GM12878 (cell line): ENCODE measurements around the gene SRL. TPM values are rescaled to one million over a fixed set of nuclear protein-coding genes. Genes with fewer than 3 reads are reported as not detected.

Experiments used
- ATAC-seq: fragments of 200-7000 bp; cut with Tn5 transposase; 3 replicates; pipeline ENCODE4 v1.9.1; 2020; ENCODE audit warnings: mild to moderate bottlenecking, moderate library complexity
- BruUV-seq: library from RNA; stranded (reverse); fragments of 400-500 nt; replicated peaks from 2 replicates; lab custom pipeline; 2021; lab: Mats Ljungman, UMichigan
- CTCF ChIA-PET: fragments of 300-600 bp; sonication (Branson Sonifier 250); formaldehyde crosslinking; extraction: SDS; loops from one replicate; lab custom pipeline; 2021; ENCODE audit warnings: inconsistent platforms; lab: Yijun Ruan, JAX
- POLR2A ChIA-PET: fragments of 350-600 bp; formaldehyde crosslinking; extraction: SDS; loops from one replicate; lab custom pipeline; 2021; ENCODE audit warnings: inconsistent platforms; lab: Charles Lee
- RAD21 ChIA-PET: fragments of 300-600 bp; sonication (Branson Sonifier 250); formaldehyde crosslinking; loops from one replicate; lab custom pipeline; 2023; ENCODE audit warnings: antibody characterized with exemption; ENCODE audit not compliant: unreplicated experiment; lab: Charles Lee
- SMC1A ChIA-PET: fragments of 300-600 bp; sonication (Branson Sonifier 250); formaldehyde crosslinking; loops from one replicate; lab custom pipeline; 2023; ENCODE audit not compliant: unreplicated experiment, uncharacterized antibody; lab: Charles Lee
- DNase-seq: peaks from one replicate; pipeline ENCODE4 v3.0.0-alpha.2; 2011; ENCODE audit warnings: low read depth, low spot score
- FAIRE-seq: peaks from 3 replicates; lab custom pipeline; 2011; peaks lifted over from hg19 to GRCh38; lab: Jason Lieb, UNC
- H2AFZ ChIP-seq: 2 replicates; pipeline ENCODE4 v1.6.0; 2011; ENCODE audit warnings: low read depth, low read length, control low read depth; ENCODE audit not compliant: control insufficient read depth
- H3K27ac ChIP-seq: 2 replicates; pipeline ENCODE4 v1.5.1; 2011; ENCODE audit warnings: control low read depth; ENCODE audit not compliant: control insufficient read depth, insufficient read depth
- H3K27me3 ChIP-seq, 2 experiments: replicated peaks in 1 of 2; 2 replicates each; pipeline versions ENCODE4 v1.6.0 to v1.6.1; 2011; ENCODE audit warnings: low read length in 1 of 2; ENCODE audit not compliant: control insufficient read depth in 2 of 2, insufficient read depth in 2 of 2
- H3K36me3 ChIP-seq, 2 experiments: 2 replicates each; pipeline ENCODE4 v1.5.1; 2011; ENCODE audit warnings: low read length in 1 of 2; ENCODE audit not compliant: control insufficient read depth in 2 of 2, insufficient read depth in 2 of 2
- H3K4me1 ChIP-seq: 2 replicates; pipeline ENCODE4 v1.6.1; 2011; ENCODE audit warnings: mild to moderate bottlenecking, low read length, moderate library complexity, mixed read lengths; ENCODE audit not compliant: control insufficient read depth, insufficient read depth
- H3K4me2 ChIP-seq: 2 replicates; pipeline ENCODE4 v1.6.0; 2011; ENCODE audit warnings: control low read depth; ENCODE audit not compliant: control insufficient read depth, insufficient read depth
- H3K4me3 ChIP-seq: fragments of 200-600 bp; sonication (generic); 2 replicates; pipeline ENCODE4 v1.5.1; 2016
- H3K79me2 ChIP-seq: 2 replicates; pipeline ENCODE4 v1.6.0; 2011; ENCODE audit warnings: low read length; ENCODE audit not compliant: control insufficient read depth, insufficient read depth
- H3K9ac ChIP-seq: 2 replicates; pipeline ENCODE4 v1.8.0; 2011; ENCODE audit warnings: low read length, control low read depth, mixed read lengths; ENCODE audit not compliant: control insufficient read depth, insufficient read depth
- H3K9me3 ChIP-seq: replicated peaks from 3 replicates; pipeline ENCODE4 v1.5.1; 2011; ENCODE audit warnings: mild to moderate bottlenecking, low read length; ENCODE audit not compliant: control insufficient read depth, insufficient read depth
- H4K20me1 ChIP-seq: 2 replicates; pipeline ENCODE4 v1.6.0; 2011; ENCODE audit not compliant: control insufficient read depth, insufficient read depth
- CEBPB ChIP-seq, 2 experiments: fragments of 150-350 bp in 1 of 2; IDR thresholded peaks; 2 replicates each; pipeline ENCODE4 v1.6.1; 2012 to 2014; ENCODE audit warnings: low read depth in 2 of 2, low read length in 2 of 2, borderline replicate concordance in 1 of 2, inconsistent platforms in 1 of 2
- CREB1 ChIP-seq: IDR thresholded peaks from 2 replicates; pipeline ENCODE4 v1.6.1; 2012; ENCODE audit warnings: low read depth, mild to moderate bottlenecking, inconsistent platforms
- ESRRA ChIP-seq: IDR thresholded peaks from 2 replicates; pipeline ENCODE4 v1.6.1; 2012; ENCODE audit warnings: mild to moderate bottlenecking, low read length, improper control_type of control experiment
- ETV6 ChIP-seq, 2 experiments: fragments of 450-650 bp in 1 of 2; IDR thresholded peaks in 1 of 2; conservative IDR thresholded peaks in 1 of 2; 2 replicates each; pipeline ENCODE4 v1.6.1; 2014; ENCODE audit warnings: antibody characterized with exemption in 1 of 2, borderline replicate concordance in 1 of 2, low read depth in 1 of 2, mild to moderate bottlenecking in 1 of 2, moderate library complexity in 1 of 2
- IKZF2 ChIP-seq, 2 experiments: fragments of 450-650 bp; IDR thresholded peaks; 2 replicates each; pipeline ENCODE4 v1.6.1; 2017; ENCODE audit warnings: mild to moderate bottlenecking in 2 of 2, moderate library complexity in 2 of 2
- IRF5 ChIP-seq: fragments of 450-650 bp; IDR thresholded peaks from 2 replicates; pipeline ENCODE4 v1.6.1; 2017; ENCODE audit warnings: borderline replicate concordance
- MTA2 ChIP-seq: fragments of 450-650 bp; IDR thresholded peaks from 2 replicates; pipeline ENCODE4 v1.6.1; 2016; ENCODE audit warnings: low read depth, mild to moderate bottlenecking, moderate library complexity
- NFYB ChIP-seq: IDR thresholded peaks from 2 replicates; pipeline ENCODE4 v1.6.1; 2011; ENCODE audit warnings: low read depth, mild to moderate bottlenecking, low read length, improper control_type of control experiment, moderate library complexity; ENCODE audit not compliant: insufficient read depth
- NKRF ChIP-seq: fragments of 450-650 bp; conservative IDR thresholded peaks from 2 replicates; pipeline ENCODE4 v1.6.1; 2017; ENCODE audit warnings: mild to moderate bottlenecking, moderate library complexity
- RELA ChIP-seq: fragments of 450-650 bp; IDR thresholded peaks from 2 replicates; pipeline ENCODE4 v1.8.0; 2014; ENCODE audit warnings: borderline replicate concordance; ENCODE audit not compliant: partially characterized antibody
- RUNX3 ChIP-seq: IDR thresholded peaks from 2 replicates; pipeline ENCODE4 v1.6.1; 2012; ENCODE audit warnings: low read length, inconsistent platforms
- SPI1 ChIP-seq: IDR thresholded peaks from 2 replicates; pipeline ENCODE4 v1.6.1; 2011; ENCODE audit warnings: low read depth, mild to moderate bottlenecking, low read length, moderate library complexity, borderline replicate concordance; ENCODE audit not compliant: insufficient read depth
- YBX1 ChIP-seq: fragments of 450-650 bp; IDR thresholded peaks from 2 replicates; pipeline ENCODE4 v1.6.1; 2016; ENCODE audit warnings: antibody characterized with exemption
- YY1 ChIP-seq: IDR thresholded peaks from 2 replicates; pipeline ENCODE4 v1.6.1; 2011; ENCODE audit warnings: low read depth, mild to moderate bottlenecking, low read length
- WGBS: methylation state at CpG from one replicate; pipeline ENCODE4 v1.1.6; 2016; ENCODE audit warnings: low lambda C conversion rate; ENCODE audit not compliant: insufficient replicate concordance, insufficient coverage; ENCODE audit errors: missing lambda C conversion rate; 5-methylcytosine and 5-hydroxymethylcytosine counted together
- in situ Hi-C: fragments of 300-500 bp; cut with MboI; formaldehyde crosslinking; loops from 9 replicates; pipeline ENCODE4 v1.14.3; 2018; ENCODE audit warnings: mixed read lengths
- intact Hi-C: fragments of 100-400 bp; cut with micrococcal nuclease; formaldehyde crosslinking; loops from one replicate; pipeline ENCODE4 v1.14.2; 2022; ENCODE audit not compliant: unreplicated experiment
- polyA plus RNA-seq, 11 experiments: library from polyadenylated mRNA; depleted of rRNA in 4 of 11; unstranded in 6 of 11; stranded (reverse) in 5 of 11; fragments of >200 nt; fragmentation: Nextera tagmentation in 4 of 11; fragmentation: Illumina TruSeq in 1 of 11; extraction: Ambion mirVana in 4 of 11; extraction: Trizol in 1 of 11; gene quantifications; 1 replicate in 1 of 11; 2 replicates in 10 of 11; pipeline versions ENCODE4 v1.2.1 to v1.2.3, GENCODE V29; 2011 to 2016; ENCODE audit warnings: inconsistent platforms in 2 of 11, missing spikeins in 2 of 11, low read depth in 1 of 11
- total RNA-seq, 4 experiments: library from RNA; depleted of rRNA in 3 of 4; stranded (reverse); fragments of >200 nt in 3 of 4; fragmentation: Illumina TruSeq in 1 of 4; extraction: Trizol in 1 of 4; gene quantifications; 2 replicates each; pipeline versions ENCODE4 v1.2.1 to v1.2.3, GENCODE V29; 2013 to 2021

SRL gene
- total and polyA plus RNA-seq, 10 of the 15 experiments (the other 5 are each of a cell fraction or from before 2014, with no cell fraction given), result not detected

GRCh38 chr16:4272114-4272956 lies 30.5 kb upstream of the SRL start (continued):
- TF ChIP-seq CEBPB (IDR thresholded peaks at IDR 0.05; ENCODE audit: borderline replicate concordance in 1 of 2, low read depth in 2 of 2, low read length in 2 of 2), result no peak

GRCh38 chr16:4271176-4272113 lies 29.6 kb upstream of the SRL start:
- ATAC-seq, result peak; percentile 92
- in situ Hi-C loops, result no loop called here
- intact Hi-C loops, result loop anchor here (5.0 kb wide), 2 partner anchors 36 to 56 kb away; no protein-coding TSS in a partner anchor
- Histone ChIP-seq H3K79me2 (peaks cover 33% of the 10 kb centered on the region), H3K9me3 (no peaks in the 10 kb centered on the region), H3K9ac (peak overlapping the region; percentile 81), H3K36me3 (no peaks in the 10 kb centered on the region; a peak in 2 of 4 replicates), H3K27me3 (no peaks in the 10 kb centered on the region), H3K4me2 (peak overlapping the region; percentile 85), H2AFZ (peak overlapping the region; percentile 59), H3K27ac (peak overlapping the region; percentile 84), H3K4me1 (no peaks in the 10 kb centered on the region; the same call in 1 of the 2 replicates), H3K4me3 (peak overlapping the region; percentile 91), H4K20me1 (no peaks in the 10 kb centered on the region)
- FAIRE-seq, result peak; percentile 73
- ChIA-PET CTCF (interaction anchor here (0.9 to 1.4 kb wide), 7 partner anchors 9 to 353 kb away, joined by 4 to 12 read pairs (median 5); partner anchors contain the start of gene MGRN1), RAD21 (interaction anchor here (1.0 kb wide), 1 partner anchor 17 kb away, joined by 6 read pairs; no protein-coding TSS in a partner anchor), POLR2A (interaction anchor here (0.5 to 1.9 kb wide), 6 partner anchors 18 to 143 kb away, joined by 3 to 12 read pairs (median 4); no protein-coding TSS in a partner anchor), SMC1A (interaction anchor here (1.2 kb wide), 1 partner anchor 18 kb away, joined by 6 read pairs; no protein-coding TSS in a partner anchor)
- WGBS, result under 1% methylated on average over 70 of the region's 72 CpGs
- BruUV-seq, result TSS peak; percentile 92
- peak; percentile 52 for DNase-seq
- no peak for TF ChIP-seq YBX1
- no peak; the same call in 1 of the 2 replicates for TF ChIP-seq ESRRA
- peak; percentile 19 for TF ChIP-seq NKRF
- peak; percentile 18 for TF ChIP-seq RELA
- TF ChIP-seq NFYB, result no peak
- peak; percentile 90 for TF ChIP-seq YY1
- TF ChIP-seq IKZF2 (IDR thresholded peaks at IDR 0.05), result peak in 1 of 2 experiments; percentile 18; a peak in 1 of 4 replicates
- no peak for TF ChIP-seq SPI1
- peak; percentile 78 for TF ChIP-seq CREB1
- no peak for TF ChIP-seq IRF5
- TF ChIP-seq ETV6 (conservative IDR thresholded peaks at IDR 0.05 in 1 of 2, IDR thresholded peaks at IDR 0.05 in 1 of 2; ENCODE audit: borderline replicate concordance in 1 of 2, low read depth in 1 of 2), result no peak
- TF ChIP-seq RUNX3, result peak; percentile 35; the same call in 1 of the 2 replicates
- TF ChIP-seq MTA2, result no peak
